Activated naive CD4-positive, alpha-beta T cell treated with anti-CD3 and anti-CD28 coated beads, Interleukin-2, amount 10 ng/mL, durations not matched to agents 7 days and 5 days (primary cell): ENCODE measurements around the gene KIRREL1.

Source experiments
- CTCF ChIA-PET: fragments of 350-600 bp; sonication (Branson Sonifier 250); formaldehyde crosslinking; loops from one replicate; lab custom pipeline; 2021; ENCODE audit warnings: antibody characterized with exemption; lab: Charles Lee
- DNase-seq: peaks from one replicate; pipeline ENCODE4 v3.0.0-alpha.2; 2020
- H3K27ac Mint-ChIP-seq: one replicate; pipeline ENCODE4 v1.8.0; 2021; ENCODE audit warnings: mild to moderate bottlenecking, moderate library complexity, mixed read lengths
- H3K27me3 Mint-ChIP-seq: one replicate; pipeline ENCODE4 v1.8.0; 2021; ENCODE audit warnings: mild to moderate bottlenecking, mixed read lengths
- H3K36me3 Mint-ChIP-seq: one replicate; pipeline ENCODE4 v1.8.0; 2021; ENCODE audit warnings: mixed read lengths
- H3K4me1 Mint-ChIP-seq: one replicate; pipeline ENCODE4 v1.8.0; 2021; ENCODE audit warnings: mixed read lengths
- H3K4me3 Mint-ChIP-seq: one replicate; pipeline ENCODE4 v1.8.0; 2021; ENCODE audit warnings: mild to moderate bottlenecking, moderate library complexity, mixed read lengths
- H3K9me3 Mint-ChIP-seq: one replicate; pipeline ENCODE4 v1.8.0; 2021; ENCODE audit warnings: mixed read lengths

The KIRREL1 gene

DNA sequence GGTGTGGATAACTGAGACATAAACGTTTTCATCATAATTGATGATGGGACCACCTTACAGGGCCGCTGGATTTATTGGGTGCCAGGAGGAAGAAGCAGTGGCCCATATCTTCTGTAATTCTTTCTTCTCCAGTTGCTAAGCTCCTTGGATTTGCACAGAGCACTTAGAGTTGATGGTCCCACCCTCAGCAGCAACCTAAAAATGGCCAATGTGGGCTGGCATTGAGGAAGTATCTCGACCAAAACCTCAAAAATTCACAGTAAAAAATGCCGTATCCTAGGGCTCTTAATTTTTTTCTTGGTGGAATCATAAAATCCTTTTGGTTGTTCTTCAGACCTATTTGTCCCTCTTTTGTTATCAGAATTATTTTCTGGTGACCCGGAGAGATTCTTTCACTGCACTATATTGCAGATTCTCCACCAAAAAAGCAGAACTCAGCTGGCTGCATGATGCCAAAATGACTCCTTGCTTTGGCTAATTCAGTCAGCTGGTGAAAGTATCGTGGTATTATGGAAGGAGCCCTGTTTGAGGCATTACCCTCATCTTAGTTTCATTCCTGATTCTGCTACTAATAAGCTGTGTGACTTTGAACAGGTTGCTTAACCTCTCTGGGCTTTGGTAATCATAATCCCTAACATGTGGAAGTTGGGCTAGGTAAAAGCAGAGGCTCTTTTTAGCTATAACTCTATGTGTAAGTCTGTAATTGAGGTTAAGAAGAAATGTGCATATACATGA lies 27.6 kb downstream of the KIRREL1 start:
- no peaks in the 10 kb centered on the region for H3K9me3 Mint-ChIP-seq
- no peak for DNase-seq
- CTCF ChIA-PET: no interaction called here
- H3K4me1 Mint-ChIP-seq: no peaks in the 10 kb centered on the region
- H3K27me3 Mint-ChIP-seq: peaks cover 15% of the 10 kb centered on the region
- no peak overlapping the region for H3K27ac Mint-ChIP-seq
- H3K4me3 Mint-ChIP-seq: no peak overlapping the region
- no peaks in the 10 kb centered on the region for H3K36me3 Mint-ChIP-seq

- CTCF ChIA-PET: no interaction called here
- no peak overlapping the region for H3K4me3 Mint-ChIP-seq
- H3K36me3 Mint-ChIP-seq: no peaks in the 10 kb centered on the region
- no peaks in the 10 kb centered on the region for H3K9me3 Mint-ChIP-seq
- H3K4me1 Mint-ChIP-seq: no peaks in the 10 kb centered on the region
- no peak overlapping the region for H3K27ac Mint-ChIP-seq
- DNase-seq: no peak
- H3K27me3 Mint-ChIP-seq: peaks cover 15% of the 10 kb centered on the region
Observed at GRCh38 chr1:158021721-158022120, 28.3 kb downstream of the KIRREL1 start.

DNA sequence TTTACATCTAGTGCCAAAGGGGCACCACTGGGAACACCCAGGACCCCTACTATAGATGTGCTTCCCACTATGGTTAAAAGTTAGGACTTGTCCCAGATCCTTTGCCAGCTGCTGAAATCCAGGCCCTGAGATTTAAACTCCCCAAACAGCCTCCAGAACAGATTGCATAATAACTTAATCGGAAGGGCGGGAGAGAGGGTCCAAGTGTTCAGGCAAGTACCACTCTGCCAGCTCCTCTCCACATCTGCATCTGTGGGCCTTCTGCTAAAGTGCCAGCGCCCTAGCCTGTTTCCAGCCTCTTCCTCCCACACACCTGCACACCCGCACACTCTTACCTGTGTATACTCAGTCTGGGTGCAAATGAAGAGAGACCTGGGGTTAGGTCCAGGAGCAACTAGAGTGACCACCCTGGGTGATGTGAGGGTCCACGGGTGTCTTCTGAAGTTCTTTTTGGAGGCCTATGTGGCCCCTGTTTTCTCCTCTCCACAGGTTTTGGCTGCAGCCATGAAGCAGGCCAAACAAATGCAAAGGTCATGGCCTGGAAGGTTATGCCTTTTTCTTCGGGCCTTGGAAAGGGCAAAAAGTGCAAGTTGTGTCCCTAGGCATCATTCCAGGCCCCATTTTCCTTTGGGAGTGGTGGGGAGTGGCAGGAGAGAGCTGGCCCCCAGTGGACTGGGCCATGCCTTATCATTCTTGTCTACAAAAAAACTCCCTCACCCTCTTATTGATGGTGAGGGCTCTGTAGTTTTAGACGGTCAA lies 29.3 kb downstream of the KIRREL1 start:
- H3K27me3 Mint-ChIP-seq: peaks cover 9% of the 10 kb centered on the region
- H3K36me3 Mint-ChIP-seq: no peaks in the 10 kb centered on the region
- no peaks in the 10 kb centered on the region for H3K9me3 Mint-ChIP-seq
- no peak overlapping the region for H3K27ac Mint-ChIP-seq
- H3K4me3 Mint-ChIP-seq: no peak overlapping the region
- DNase-seq: no peak
- no peaks in the 10 kb centered on the region for H3K4me1 Mint-ChIP-seq
- CTCF ChIA-PET: no interaction called here

- H3K27me3 Mint-ChIP-seq: peaks cover 7% of the 10 kb centered on the region
- DNase-seq: no peak
- no peak overlapping the region for H3K4me3 Mint-ChIP-seq
- H3K36me3 Mint-ChIP-seq: no peaks in the 10 kb centered on the region
- no peaks in the 10 kb centered on the region for H3K4me1 Mint-ChIP-seq
- CTCF ChIA-PET: no interaction called here
- H3K27ac Mint-ChIP-seq: peak overlapping the region; percentile 28
- no peaks in the 10 kb centered on the region for H3K9me3 Mint-ChIP-seq
Observed at GRCh38 chr1:158024737-158025136, 31.3 kb downstream of the KIRREL1 start.

- DNase-seq: no peak
- H3K4me3 Mint-ChIP-seq: no peak overlapping the region
- CTCF ChIA-PET: no interaction called here
Observed at GRCh38 chr1:158025576-158026230, 32.3 kb downstream of the KIRREL1 start.

DNA sequence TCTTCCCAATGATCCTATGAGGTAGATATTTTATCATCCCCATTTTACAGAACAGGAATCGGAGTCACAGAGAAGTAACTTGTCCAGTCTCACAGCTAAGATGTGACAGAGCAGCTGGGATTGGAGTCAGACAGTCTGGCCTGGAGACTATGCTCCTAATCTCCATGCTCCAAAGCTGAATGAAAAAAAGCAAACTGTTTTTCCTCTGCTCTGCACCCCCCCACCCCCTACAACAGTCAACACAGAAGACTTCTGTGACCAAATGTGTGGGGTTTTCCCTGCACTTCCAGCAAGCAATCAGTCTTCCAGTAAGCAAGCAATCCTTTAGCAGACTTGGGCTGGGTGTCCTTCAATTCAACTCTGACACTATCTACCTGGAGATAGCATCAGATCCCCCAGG lies 33.2 kb downstream of the KIRREL1 start:
- no peak for DNase-seq
- H3K27me3 Mint-ChIP-seq: peaks cover 9% of the 10 kb centered on the region
- H3K4me3 Mint-ChIP-seq: no peak overlapping the region
- H3K27ac Mint-ChIP-seq: no peak overlapping the region
- CTCF ChIA-PET: interaction anchor here (1.2 kb wide), 1 partner anchor 11 kb away, joined by 3 read pairs; no protein-coding TSS in a partner anchor
- H3K4me1 Mint-ChIP-seq: no peaks in the 10 kb centered on the region
- no peaks in the 10 kb centered on the region for H3K36me3 Mint-ChIP-seq
- no peaks in the 10 kb centered on the region for H3K9me3 Mint-ChIP-seq

More at GRCh38 chr1:158025576-158026230, 32.3 kb downstream of the KIRREL1 start:
- Mint-ChIP-seq H3K27me3 (peaks cover 3% of the 10 kb centered on the region), H3K36me3 (no peaks in the 10 kb centered on the region), H3K9me3 (no peaks in the 10 kb centered on the region), H3K27ac (no peak overlapping the region), H3K4me1 (no peaks in the 10 kb centered on the region)

DNA sequence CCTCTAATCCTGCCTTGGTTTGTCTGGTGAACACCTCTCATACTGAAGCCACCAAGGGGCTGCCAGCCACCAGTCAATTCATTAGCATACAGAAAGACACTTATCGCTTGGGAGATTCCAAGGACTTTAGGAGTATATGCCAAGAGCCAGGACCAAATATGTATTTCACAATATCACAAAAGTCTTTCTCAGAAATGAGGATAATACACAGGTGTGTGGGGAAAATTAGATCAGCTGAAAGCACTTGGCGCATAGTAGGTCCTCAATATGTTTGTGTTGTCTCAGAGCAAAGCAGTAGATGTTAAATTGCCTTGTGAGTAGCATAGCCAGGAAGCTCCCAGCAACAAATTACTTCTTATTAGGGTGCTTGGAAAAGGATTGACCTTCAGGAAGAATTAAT lies 34.1 kb downstream of the KIRREL1 start:
- CTCF ChIA-PET: interaction anchor here (1.2 kb wide), 1 partner anchor 10 kb away, joined by 3 read pairs; no protein-coding TSS in a partner anchor

DNA sequence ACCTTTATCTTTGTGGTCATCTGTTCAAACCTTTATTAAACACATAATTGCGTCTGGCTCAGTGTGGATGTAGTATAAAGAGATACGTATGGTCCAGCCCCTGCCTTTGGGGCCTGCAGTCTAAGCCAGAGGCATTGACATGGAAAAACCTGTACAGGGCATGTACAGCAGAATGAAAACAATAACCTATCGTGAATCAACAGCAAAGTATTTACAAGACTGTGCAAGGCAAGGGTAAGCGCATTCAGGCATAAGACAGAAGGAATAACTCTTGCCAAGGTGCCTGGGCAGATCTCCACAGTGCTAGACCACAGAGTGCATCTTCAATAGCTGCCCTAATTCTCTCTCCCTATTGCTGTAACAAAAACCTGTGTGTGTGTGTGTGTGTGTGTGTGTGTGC lies 35.5 kb downstream of the KIRREL1 start:
- Mint-ChIP-seq H3K9me3 (no peaks in the 10 kb centered on the region), H3K27ac (no peak overlapping the region), H3K4me1 (no peaks in the 10 kb centered on the region), H3K36me3 (no peaks in the 10 kb centered on the region), H3K4me3 (no peak overlapping the region), H3K27me3 (peaks cover 16% of the 10 kb centered on the region)
- no peak for DNase-seq
- CTCF ChIA-PET: no interaction called here

More for the DNA sequence above, 34.1 kb downstream of the KIRREL1 start:
- no peak overlapping the region for H3K27ac Mint-ChIP-seq
- H3K36me3 Mint-ChIP-seq: no peaks in the 10 kb centered on the region
- H3K9me3 Mint-ChIP-seq: no peaks in the 10 kb centered on the region
- no peak for DNase-seq
- peaks cover 16% of the 10 kb centered on the region for H3K27me3 Mint-ChIP-seq
- H3K4me3 Mint-ChIP-seq: no peak overlapping the region
- H3K4me1 Mint-ChIP-seq: no peaks in the 10 kb centered on the region

- no peak overlapping the region for H3K27ac Mint-ChIP-seq
- H3K27me3 Mint-ChIP-seq: peaks cover 12% of the 10 kb centered on the region
- no peak overlapping the region for H3K4me3 Mint-ChIP-seq
- H3K9me3 Mint-ChIP-seq: no peaks in the 10 kb centered on the region
- no peaks in the 10 kb centered on the region for H3K36me3 Mint-ChIP-seq
- no peaks in the 10 kb centered on the region for H3K4me1 Mint-ChIP-seq
- CTCF ChIA-PET: interaction anchor here (0.8 to 2.3 kb wide), 7 partner anchors 11 to 168 kb away, joined by 3 to 13 read pairs (median 3); partner anchors contain the start of gene KIRREL1
- no peak for DNase-seq
Observed at GRCh38 chr1:158035014-158035413, 41.6 kb downstream of the KIRREL1 start.

DNA sequence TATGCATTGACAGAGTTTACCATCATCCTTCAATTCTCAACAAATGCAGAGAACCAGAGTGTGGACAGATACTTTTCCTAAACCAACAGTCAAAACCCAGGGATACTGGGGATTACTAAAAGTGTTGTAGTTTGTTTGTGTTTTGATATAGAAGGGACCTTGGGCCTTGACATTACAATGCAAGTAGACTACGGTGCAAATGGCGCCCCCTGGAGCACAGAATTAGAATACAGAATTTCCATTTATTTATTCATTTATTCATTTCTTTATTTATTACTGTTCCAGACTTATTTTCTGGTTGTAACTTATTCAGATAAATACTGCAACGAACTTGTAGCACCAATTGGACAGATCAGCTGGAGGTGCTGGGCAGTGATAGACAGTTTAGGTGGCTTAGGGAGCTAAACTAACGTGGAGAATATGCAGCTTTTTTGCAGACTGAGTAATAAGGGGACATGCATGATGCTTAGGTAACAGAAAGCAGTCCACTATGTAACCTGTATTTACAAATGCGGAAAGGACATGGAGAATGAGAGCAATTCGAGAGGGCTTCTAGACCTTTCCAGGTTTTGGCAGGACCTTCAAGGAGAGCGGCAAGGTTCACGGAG lies 42.6 kb downstream of the KIRREL1 start:
- Mint-ChIP-seq H3K27ac (no peak overlapping the region), H3K27me3 (peaks cover 12% of the 10 kb centered on the region), H3K4me3 (no peak overlapping the region), H3K9me3 (no peaks in the 10 kb centered on the region), H3K36me3 (no peaks in the 10 kb centered on the region), H3K4me1 (no peaks in the 10 kb centered on the region)
- CTCF ChIA-PET: interaction anchor here (0.7 to 2.6 kb wide), 5 partner anchors 10 to 76 kb away, joined by 3 to 34 read pairs (median 4); no protein-coding TSS in a partner anchor
- DNase-seq: peak; percentile 34

- no peak overlapping the region for H3K4me3 Mint-ChIP-seq
- H3K27ac Mint-ChIP-seq: no peak overlapping the region
- no peaks in the 10 kb centered on the region for H3K36me3 Mint-ChIP-seq
- no peaks in the 10 kb centered on the region for H3K4me1 Mint-ChIP-seq
- peaks cover under 1% of the 10 kb centered on the region for H3K27me3 Mint-ChIP-seq
- CTCF ChIA-PET: interaction anchor here (0.6 to 2.6 kb wide), 9 partner anchors 9 to 93 kb away, joined by 3 to 34 read pairs (median 3); no protein-coding TSS in a partner anchor
- H3K9me3 Mint-ChIP-seq: no peaks in the 10 kb centered on the region
- no peak for DNase-seq
Observed at GRCh38 chr1:158037008-158037865, 43.8 kb downstream of the KIRREL1 start.

DNA sequence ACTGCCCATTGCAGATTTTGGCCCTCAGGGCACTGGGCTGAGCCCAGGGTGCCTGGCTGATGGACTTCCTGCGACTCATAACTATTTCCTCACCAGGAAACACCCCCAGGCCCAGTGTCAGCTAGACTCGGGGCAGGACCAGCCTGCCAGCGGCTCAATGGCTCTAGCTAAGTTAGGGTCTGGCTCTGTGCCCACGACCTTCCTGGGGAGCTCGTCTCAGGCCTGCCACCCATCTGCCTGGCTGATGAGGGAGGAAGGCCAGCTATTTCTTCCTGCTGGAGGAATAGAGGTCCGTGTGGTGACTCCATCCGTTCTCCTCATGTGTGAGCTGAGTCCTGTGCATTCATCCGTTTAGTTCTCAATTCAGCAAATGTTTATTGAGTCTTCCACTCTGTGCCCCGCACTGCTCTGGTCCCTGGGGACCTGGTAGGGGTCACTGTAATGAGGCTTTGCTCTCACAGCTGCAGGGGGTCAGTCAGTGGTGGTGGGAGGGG lies 44.5 kb downstream of the KIRREL1 start:
- CTCF ChIA-PET: interaction anchor here (1.0 to 2.6 kb wide), 5 partner anchors 11 to 87 kb away, joined by 3 to 34 read pairs (median 3); no protein-coding TSS in a partner anchor
- H3K4me1 Mint-ChIP-seq: no peaks in the 10 kb centered on the region
- no peaks in the 10 kb centered on the region for H3K27me3 Mint-ChIP-seq
- no peak overlapping the region for H3K27ac Mint-ChIP-seq
- H3K9me3 Mint-ChIP-seq: no peaks in the 10 kb centered on the region
- no peak overlapping the region for H3K4me3 Mint-ChIP-seq
- DNase-seq: no peak
- H3K36me3 Mint-ChIP-seq: no peaks in the 10 kb centered on the region

DNA sequence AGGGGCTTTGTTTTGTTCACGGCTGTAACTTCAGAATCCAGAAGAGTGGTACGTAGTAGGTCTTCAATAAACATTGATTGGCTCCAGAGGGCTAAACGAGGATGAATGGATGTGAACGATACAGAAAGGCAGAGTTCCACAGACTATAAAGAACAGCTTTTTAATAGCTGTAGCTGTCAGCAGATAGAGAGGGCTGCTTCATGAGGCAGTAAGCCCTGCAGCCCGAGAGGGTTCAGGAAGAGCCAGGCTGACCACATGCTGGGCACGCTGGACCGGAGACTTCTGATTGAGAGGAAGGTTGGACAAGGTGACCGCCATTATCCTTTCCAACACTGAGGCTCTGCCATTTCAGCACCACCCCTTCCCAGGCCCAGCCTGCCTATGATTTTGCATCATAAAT lies 45.3 kb downstream of the KIRREL1 start:
- Mint-ChIP-seq H3K36me3 (no peaks in the 10 kb centered on the region), H3K9me3 (no peaks in the 10 kb centered on the region), H3K27ac (no peak overlapping the region), H3K27me3 (no peaks in the 10 kb centered on the region), H3K4me1 (no peaks in the 10 kb centered on the region), H3K4me3 (no peak overlapping the region)
- no peak for DNase-seq
- CTCF ChIA-PET: interaction anchor here (1.2 to 1.8 kb wide), 2 partner anchors 47 to 87 kb away, joined by 3 to 10 read pairs; no protein-coding TSS in a partner anchor
